Stimulated activated CD4-positive, alpha-beta T cell treated with anti-CD3 and anti-CD28 coated beads, TNF-alpha, amount 100 ng/mL, for 24 hours (primary cell): ENCODE results near the gene CASTOR2.
"Not testable (repeated sequence)": the region's sequence is repeated elsewhere in the genome, so short reads cannot be mapped to it uniquely, and the experiment has no call there.

Experiments
- DNase-seq, 3 experiments: peaks; one replicate each; pipeline ENCODE4 v3.0.0-alpha.2; 2020; ENCODE audit warnings: low read depth in 3 of 3

CASTOR2 gene

GRCh38 chr7:74994869-74995543 lies 30.5 kb downstream of the CASTOR2 start:
- not testable (repeated sequence) for DNase-seq

GRCh38 chr7:74996361-74996760 lies 31.9 kb downstream of the CASTOR2 start:
- not testable (repeated sequence) for DNase-seq

DNA sequence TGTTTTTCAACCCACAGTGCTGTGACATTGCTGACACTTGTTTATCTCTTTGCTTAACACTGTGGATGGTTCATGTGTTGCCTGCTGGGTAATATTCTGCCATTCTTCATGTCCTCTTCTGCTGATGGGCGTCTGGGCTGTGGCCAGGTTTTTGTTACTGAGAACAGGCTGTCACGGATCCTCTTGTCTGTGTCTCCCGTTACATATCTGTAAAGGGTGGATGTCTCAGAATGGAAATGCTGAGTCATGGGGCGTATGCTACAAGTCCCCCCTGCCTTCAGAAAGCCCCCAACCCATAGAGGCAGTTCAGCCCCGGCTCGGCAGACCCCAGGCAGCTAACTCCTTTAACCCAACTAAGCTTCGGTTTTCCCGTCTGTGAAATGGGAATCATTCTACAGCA lies 33.3 kb downstream of the CASTOR2 start:
- not testable (repeated sequence) for DNase-seq

- DNase-seq, result not testable (repeated sequence)
Observed at GRCh38 chr7:75001356-75001755, 36.9 kb downstream of the CASTOR2 start.

DNA sequence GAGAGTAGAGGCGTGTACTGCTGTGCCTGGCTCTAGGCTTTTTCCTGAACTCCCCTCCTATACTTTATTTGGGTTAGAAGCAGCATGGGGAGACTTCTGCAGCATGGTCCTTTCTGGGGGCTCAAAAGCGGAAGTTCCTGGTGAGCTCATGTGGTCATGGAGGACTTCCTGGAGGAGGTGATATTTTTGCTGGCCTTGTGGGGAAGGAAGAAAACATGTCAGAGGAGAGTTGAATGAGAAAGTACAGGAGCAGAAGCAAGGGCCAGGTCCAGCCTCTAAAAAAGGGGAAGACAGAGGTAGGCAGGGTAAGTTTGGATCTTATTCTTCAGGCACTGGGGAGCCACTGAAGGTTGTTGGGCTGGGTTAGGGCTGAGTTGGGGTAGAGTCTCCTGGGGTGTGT lies 45.5 kb downstream of the CASTOR2 start:
- DNase-seq, result no peak

DNA sequence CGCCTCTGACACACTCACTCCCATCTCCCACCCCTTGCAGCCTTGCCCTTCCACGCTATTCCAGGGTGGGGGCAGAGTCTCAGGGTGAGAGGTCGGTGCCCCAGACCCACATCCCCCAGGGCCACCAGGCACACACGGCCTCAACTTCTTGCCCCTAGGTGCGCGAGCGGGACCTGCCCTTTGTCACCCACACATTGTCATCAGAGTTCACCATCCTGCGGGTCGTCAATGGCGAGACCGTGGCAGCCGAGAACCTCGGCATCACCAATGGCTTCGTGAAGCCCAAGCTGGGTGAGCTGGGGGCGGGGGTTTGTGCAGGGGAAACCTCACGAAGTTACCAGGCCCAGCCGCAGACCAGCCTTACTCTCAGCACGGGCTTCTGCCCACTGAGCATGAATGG lies 53.3 kb downstream of the CASTOR2 start:
- no peak for DNase-seq

- no peak for DNase-seq
Observed at GRCh38 chr7:75018570-75019364, 54.3 kb downstream of the CASTOR2 start.

DNA sequence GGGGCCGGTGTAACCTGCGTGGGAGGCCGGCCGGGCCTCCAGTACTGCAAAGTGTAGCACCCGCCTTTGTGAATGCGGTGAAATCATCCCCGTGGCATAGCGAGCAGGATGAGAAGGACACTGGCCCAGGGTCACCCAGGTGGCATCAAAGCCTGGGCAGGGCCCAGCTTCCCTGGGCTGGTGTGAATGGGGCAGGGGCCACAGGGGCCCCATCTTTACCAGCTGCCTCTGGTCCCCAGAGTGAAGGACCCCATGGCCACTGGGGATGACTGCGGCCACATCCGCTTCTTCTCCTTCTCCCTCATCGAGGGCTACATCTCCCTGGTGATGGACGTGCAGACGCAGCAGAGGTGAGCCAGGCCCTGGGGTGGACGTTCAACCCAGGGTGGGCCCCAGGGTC lies 55.3 kb downstream of the CASTOR2 start:
- DNase-seq, result no peak

DNA sequence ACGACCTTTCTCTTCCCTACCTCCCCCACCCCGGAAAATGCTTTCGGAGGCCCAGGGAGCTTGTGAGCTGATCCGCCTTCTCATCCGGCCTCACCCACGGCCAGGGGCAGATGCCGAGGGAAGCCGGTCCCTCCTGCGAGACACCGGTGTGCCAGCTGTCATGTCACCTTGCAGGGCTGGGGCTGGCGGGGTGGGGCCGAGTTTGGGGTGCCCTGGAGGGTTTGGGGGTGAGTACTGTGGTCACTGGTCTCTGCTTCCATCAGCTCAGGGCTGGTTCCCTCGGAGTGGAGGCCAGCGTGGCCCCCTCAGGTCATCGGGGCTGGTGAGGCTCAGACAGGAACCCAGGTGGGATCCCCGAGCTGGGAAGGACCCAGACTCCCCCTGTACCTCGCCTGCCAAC lies 60.4 kb downstream of the CASTOR2 start:
- no peak for DNase-seq

- no peak for DNase-seq
Observed at GRCh38 chr7:75028299-75028698, 63.8 kb downstream of the CASTOR2 start.

DNA sequence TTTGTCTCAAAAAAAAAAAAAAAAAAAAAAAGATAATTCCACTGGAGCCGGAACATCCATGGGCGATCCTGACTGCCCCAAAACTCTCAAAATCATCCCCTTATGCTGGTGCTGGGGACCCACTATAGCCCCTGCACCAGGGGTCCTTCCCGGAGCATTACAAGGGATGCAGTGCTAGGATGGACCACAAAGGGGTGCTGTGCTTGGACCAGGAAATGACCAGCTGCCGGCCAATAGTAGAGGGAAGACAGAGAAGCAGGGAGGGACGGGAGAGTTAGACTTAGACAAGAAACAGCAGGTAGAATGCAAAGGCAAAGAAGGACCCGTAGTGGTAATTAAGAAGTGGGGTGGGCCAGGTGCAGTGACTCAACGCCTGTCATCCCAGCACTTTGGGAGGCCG lies 68.6 kb downstream of the CASTOR2 start:
- no peak for DNase-seq

DNA sequence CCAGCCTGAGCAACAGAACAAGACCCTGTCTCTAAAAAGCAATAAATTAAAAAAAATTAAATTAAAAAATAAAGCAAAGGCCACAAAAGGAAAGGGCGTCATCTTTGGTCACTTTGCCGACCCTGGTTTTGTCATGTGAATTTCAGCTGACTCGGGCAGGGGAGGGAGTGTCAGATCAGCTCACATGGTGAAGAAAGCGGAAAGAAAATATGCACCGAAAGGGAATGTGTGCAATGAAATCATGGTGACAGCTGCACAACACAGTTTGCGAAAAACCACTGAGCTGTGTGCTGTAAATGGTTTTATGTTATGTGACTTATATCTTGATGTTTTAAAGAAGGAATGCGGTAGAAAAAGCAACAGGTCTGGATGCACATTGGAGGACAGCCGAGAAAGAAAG lies 69.3 kb downstream of the CASTOR2 start:
- no peak for DNase-seq

GRCh38 chr7:75038508-75038907 lies 74.0 kb downstream of the CASTOR2 start:
- no peak for DNase-seq

DNA sequence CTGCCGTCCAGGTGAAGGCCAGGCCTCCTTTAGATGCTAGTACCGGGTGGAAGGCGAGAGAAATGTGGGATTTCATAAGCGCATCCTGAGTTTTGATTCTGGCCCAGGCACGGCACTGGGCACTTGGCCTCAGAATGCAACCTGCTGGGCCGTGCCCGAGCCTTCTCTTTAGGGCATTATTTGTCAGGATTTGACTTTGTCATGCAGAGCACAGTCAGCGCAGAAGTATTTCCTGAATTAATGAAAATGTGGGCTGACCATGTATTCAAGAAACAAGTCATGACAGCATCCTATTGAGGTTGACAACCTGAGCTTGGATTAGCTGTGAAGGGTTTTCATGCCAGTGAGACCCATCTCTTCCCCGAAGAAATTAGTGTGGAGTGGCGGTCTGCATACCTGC lies 74.7 kb downstream of the CASTOR2 start:
- DNase-seq, result no peak

DNA sequence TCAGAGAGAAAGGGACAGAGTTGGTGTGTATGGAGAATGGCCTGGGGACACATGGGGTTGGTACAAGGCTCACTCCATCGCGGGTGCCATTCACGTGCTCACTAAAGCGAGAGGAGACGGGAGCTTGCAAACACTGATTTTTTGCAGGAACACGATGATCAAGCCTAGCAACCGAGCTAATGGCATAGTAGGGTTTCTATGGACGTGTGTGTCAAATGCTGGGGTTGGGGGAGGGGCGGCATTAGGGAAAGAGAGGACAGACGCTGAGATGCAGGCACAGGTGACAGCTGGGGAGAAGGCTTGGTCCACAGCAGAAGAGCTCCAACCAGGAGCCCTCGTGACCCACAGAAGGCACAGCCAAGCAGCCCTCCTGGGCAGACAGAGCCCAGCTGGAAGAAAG lies 75.2 kb downstream of the CASTOR2 start:
- no peak for DNase-seq

- DNase-seq, result no peak
Observed at GRCh38 chr7:75040512-75040911, 76.0 kb downstream of the CASTOR2 start.

DNA sequence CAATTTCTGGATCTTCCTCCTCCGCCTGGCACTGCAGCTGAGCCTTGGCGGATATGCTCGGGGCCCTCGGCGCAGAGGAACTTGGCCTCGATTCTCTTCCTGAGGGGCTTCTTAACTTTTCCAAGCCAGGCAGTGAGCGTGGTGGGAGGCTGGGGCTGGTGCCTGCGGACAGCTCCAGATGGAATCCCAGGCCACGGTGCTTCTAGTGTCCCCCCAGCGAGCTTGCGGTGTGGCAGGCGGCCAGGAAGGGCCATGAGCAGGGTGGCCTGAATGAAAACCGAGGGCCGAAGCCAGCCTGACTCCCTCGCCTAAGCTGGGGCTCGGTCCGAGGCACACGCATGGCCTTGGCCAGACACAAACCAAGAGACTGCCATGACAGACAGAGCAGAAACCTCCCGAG lies 77.8 kb downstream of the CASTOR2 start:
- DNase-seq, result no peak

GRCh38 chr7:75042831-75043703 lies 78.6 kb downstream of the CASTOR2 start:
- DNase-seq, result no peak

DNA sequence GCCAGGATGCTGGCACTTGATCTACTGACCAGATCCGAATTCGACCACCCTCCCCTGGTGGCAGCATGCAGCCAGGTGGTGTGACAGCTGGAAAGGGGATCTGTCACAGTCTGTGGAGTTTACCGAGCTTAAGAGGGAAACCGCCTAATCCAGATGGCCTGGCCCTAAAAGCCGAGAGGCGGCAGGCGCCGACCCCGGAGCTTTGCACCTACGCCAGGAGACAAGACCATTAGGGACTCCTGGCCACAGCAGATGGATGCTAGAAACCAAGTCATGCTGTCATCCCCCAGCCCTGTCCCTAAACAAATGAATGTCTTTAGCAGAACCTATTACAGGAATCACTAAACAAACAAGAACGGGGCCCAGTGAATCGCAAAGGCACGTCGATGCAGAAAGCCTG lies 81.4 kb downstream of the CASTOR2 start:
- DNase-seq, result no peak

DNA sequence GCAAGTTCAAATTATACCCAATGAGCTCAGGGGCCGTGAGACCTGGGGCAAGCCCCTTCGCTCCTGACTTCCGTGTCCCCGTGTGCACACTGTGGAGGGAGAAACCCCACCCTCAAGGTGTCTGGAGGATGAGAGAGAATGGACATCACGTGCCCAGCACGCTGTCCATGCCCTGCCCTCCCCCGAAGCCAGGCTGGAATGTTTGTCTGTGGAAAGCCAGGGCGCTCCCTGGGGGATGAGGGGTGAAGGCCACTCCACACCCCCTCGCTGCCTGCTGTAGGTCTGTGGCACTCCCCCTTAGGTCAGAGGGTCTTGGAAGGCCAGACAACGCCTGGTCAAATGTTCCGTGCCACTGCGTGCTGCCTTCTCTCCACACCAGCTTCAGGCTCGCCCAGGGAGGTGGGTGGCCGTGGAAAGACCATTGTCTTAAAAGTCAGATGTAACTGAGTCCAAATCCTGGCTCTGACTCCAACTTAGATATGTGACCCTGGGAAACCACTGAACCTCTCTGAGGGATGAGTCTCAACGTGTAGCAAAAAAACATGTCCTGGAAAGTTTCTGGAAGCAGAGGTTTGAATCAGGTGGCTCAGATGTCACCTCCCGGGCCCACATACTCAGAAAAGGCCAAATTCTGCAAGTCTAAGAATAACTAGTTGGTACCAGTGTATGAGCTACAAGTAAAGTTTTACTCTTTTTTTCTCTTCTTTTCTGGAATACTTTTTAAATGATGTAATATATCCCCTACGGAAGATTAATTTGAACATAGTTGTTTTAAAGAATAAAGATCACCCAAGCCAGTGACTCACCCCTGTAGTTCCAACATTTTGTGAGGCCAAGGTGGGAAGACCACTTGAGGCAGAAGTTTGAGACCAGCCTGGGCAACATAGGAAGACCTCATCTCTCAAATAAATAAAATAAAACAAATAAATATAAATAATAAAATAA lies 84.2 kb downstream of the CASTOR2 start:
- DNase-seq, result no peak

GRCh38 chr7:75049817-75050216 lies 85.3 kb downstream of the CASTOR2 start:
- DNase-seq, result no peak
